OCI-LY1 (cell line): ENCODE results near the gene MCOLN1.

Source experiments
- H2AFZ ChIP-seq: fragments of 200-600 bp; sonication (generic), shearing (Covaris generic); 2 replicates; pipeline ENCODE4 v1.6.0; 2014; ENCODE audit warnings: antibody characterized with exemption, mild to moderate bottlenecking, low read length
- H3F3A ChIP-seq: fragments of 200-600 bp; sonication (generic), shearing (Covaris generic); 2 replicates; pipeline ENCODE4 v1.6.0; 2014; ENCODE audit warnings: mild to moderate bottlenecking, antibody characterized with exemption, low read length, moderate library complexity; ENCODE audit not compliant: insufficient read depth
- H3K27ac ChIP-seq: fragments of 200-600 bp; sonication (generic); 2 replicates; pipeline ENCODE4 v1.5.1; 2014; ENCODE audit warnings: low read length, mixed run types, mild to moderate bottlenecking, low read depth; ENCODE audit not compliant: poor library complexity, severe bottlenecking
- H3K27me3 ChIP-seq: fragments of 200-600 bp; sonication (generic); 2 replicates; pipeline ENCODE4 v1.6.0; 2014; ENCODE audit warnings: antibody characterized with exemption, mild to moderate bottlenecking, low read length, moderate library complexity; ENCODE audit not compliant: insufficient read depth
- H3K36me3 ChIP-seq: fragments of 200-600 bp; sonication (generic); 2 replicates; pipeline ENCODE4 v1.6.1; 2014; ENCODE audit warnings: mild to moderate bottlenecking, antibody characterized with exemption, low read length, moderate library complexity, mixed read lengths; ENCODE audit not compliant: insufficient read depth
- H3K4me1 ChIP-seq: fragments of 200-600 bp; sonication (generic); 2 replicates; pipeline ENCODE4 v1.5.1; 2014; ENCODE audit warnings: mild to moderate bottlenecking, low read length, moderate library complexity; ENCODE audit not compliant: insufficient read depth, severe bottlenecking
- H3K4me2 ChIP-seq: fragments of 200-600 bp; sonication (generic), shearing (Covaris generic); 2 replicates; pipeline ENCODE4 v1.6.1; 2014; ENCODE audit warnings: low read length
- H3K4me3 ChIP-seq: fragments of 200-600 bp; sonication (generic); 2 replicates; pipeline ENCODE4 v1.5.1; 2014; ENCODE audit warnings: low read length, low read depth, mild to moderate bottlenecking, mixed read lengths; ENCODE audit not compliant: poor library complexity, severe bottlenecking
- H3K79me2 ChIP-seq: fragments of 200-600 bp; shearing (Covaris generic); 2 replicates; pipeline ENCODE4 v1.6.1; 2016; ENCODE audit warnings: mixed run types, low read length, mixed read lengths; ENCODE audit not compliant: insufficient read depth
- H3K9ac ChIP-seq: fragments of 200-600 bp; sonication (generic), shearing (Covaris generic); 2 replicates; pipeline ENCODE4 v1.6.1; 2014; ENCODE audit warnings: mild to moderate bottlenecking, low read length, mixed read lengths
- H3K9me2 ChIP-seq: fragments of 200-600 bp; sonication (generic), shearing (Covaris generic); 2 replicates; pipeline ENCODE4 v1.6.1; 2014; ENCODE audit warnings: low read depth, mild to moderate bottlenecking, low read length, mixed read lengths
- H3K9me3 ChIP-seq: fragments of 200-600 bp; shearing (Covaris generic); 2 replicates; pipeline ENCODE4 v1.6.1; 2014; ENCODE audit warnings: low read length, mixed read lengths
- H4K20me1 ChIP-seq: fragments of 200-600 bp; sonication (generic), shearing (Covaris generic); 2 replicates; pipeline ENCODE4 v1.6.0; 2016; ENCODE audit warnings: mild to moderate bottlenecking, low read length; ENCODE audit not compliant: insufficient read depth
- EZH2 ChIP-seq: fragments of 200-600 bp; sonication (generic), shearing (Covaris generic); IDR thresholded peaks from 2 replicates; pipeline ENCODE4 v1.8.0; 2017; ENCODE audit warnings: borderline replicate concordance, mixed run types, mild to moderate bottlenecking, antibody characterized with exemption, low read length, moderate library complexity, mixed read lengths
- TF ChIP-seq, protein P1 (sequence below): fragments of 200-600 bp; sonication (generic), shearing (Covaris generic); IDR thresholded peaks from 2 replicates; pipeline ENCODE4 v1.5.1; 2017; ENCODE audit warnings: mild to moderate bottlenecking, antibody characterized with exemption, low read length, moderate library complexity, mixed read lengths

Gene MCOLN1

DNA sequence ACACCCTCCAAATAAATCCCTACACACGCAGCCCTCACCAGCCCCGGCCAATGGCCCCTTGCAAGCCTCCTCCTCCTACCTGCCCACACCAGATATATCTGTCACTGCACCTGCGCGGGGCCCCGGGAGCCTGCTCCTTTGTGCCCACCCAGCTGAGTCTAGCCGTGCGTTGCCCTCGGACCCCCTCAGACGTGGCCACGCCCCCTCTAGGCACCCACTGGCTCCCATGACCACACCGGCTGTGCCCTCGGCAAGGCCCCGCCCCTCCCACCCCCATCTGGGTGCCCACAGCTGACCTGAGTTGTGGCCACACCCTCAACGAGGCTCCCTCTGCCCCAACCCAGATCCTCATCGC is 6.8 kb downstream of the MCOLN1 start:
- no peaks in the 10 kb centered on the region for H3K9me2 ChIP-seq
- no peak overlapping the region for H3K9ac ChIP-seq
- no peaks in the 10 kb centered on the region for H4K20me1 ChIP-seq
- no peaks in the 10 kb centered on the region for H3K27me3 ChIP-seq
- H3K79me2 ChIP-seq = no peaks in the 10 kb centered on the region
- H3K4me2 ChIP-seq = no peak overlapping the region
- peaks cover 5% of the 10 kb centered on the region for H3K4me1 ChIP-seq
- no peak for TF ChIP-seq EZH2
- TF ChIP-seq, protein P1, sequence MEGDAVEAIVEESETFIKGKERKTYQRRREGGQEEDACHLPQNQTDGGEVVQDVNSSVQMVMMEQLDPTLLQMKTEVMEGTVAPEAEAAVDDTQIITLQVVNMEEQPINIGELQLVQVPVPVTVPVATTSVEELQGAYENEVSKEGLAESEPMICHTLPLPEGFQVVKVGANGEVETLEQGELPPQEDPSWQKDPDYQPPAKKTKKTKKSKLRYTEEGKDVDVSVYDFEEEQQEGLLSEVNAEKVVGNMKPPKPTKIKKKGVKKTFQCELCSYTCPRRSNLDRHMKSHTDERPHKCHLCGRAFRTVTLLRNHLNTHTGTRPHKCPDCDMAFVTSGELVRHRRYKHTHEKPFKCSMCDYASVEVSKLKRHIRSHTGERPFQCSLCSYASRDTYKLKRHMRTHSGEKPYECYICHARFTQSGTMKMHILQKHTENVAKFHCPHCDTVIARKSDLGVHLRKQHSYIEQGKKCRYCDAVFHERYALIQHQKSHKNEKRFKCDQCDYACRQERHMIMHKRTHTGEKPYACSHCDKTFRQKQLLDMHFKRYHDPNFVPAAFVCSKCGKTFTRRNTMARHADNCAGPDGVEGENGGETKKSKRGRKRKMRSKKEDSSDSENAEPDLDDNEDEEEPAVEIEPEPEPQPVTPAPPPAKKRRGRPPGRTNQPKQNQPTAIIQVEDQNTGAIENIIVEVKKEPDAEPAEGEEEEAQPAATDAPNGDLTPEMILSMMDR = no peak
- no peaks in the 10 kb centered on the region for H3F3A ChIP-seq
- no peak overlapping the region for H3K4me3 ChIP-seq
- no peaks in the 10 kb centered on the region; the same call in 1 of the 2 replicates for H3K36me3 ChIP-seq
- no peak overlapping the region for H3K27ac ChIP-seq
- H2AFZ ChIP-seq = no peak overlapping the region
- H3K9me3 ChIP-seq = no peaks in the 10 kb centered on the region

GRCh38 chr19:7529610-7530490 is 7.4 kb downstream of the MCOLN1 start:
- TF ChIP-seq EZH2 = no peak
- TF ChIP-seq, protein P1 = no peak
- H3F3A ChIP-seq = no peaks in the 10 kb centered on the region
- no peaks in the 10 kb centered on the region for H4K20me1 ChIP-seq
- H2AFZ ChIP-seq = no peak overlapping the region
- H3K9ac ChIP-seq = no peak overlapping the region
- H3K4me1 ChIP-seq = peaks cover 5% of the 10 kb centered on the region
- no peaks in the 10 kb centered on the region for H3K9me3 ChIP-seq
- H3K4me2 ChIP-seq = no peak overlapping the region
- H3K9me2 ChIP-seq = no peaks in the 10 kb centered on the region
- H3K36me3 ChIP-seq = no peaks in the 10 kb centered on the region; the same call in 1 of the 2 replicates
- H3K4me3 ChIP-seq = no peak overlapping the region
- no peak overlapping the region for H3K27ac ChIP-seq
- H3K27me3 ChIP-seq = no peaks in the 10 kb centered on the region
- H3K79me2 ChIP-seq = no peaks in the 10 kb centered on the region

- Histone ChIP-seq H3K27me3 (no peaks in the 10 kb centered on the region), H3K4me1 (peaks cover 13% of the 10 kb centered on the region), H2AFZ (no peak overlapping the region; the same call in 1 of the 2 replicates), H3F3A (no peaks in the 10 kb centered on the region), H3K9me3 (no peaks in the 10 kb centered on the region), H3K4me2 (peak overlapping the region; percentile 51), H3K36me3 (peaks cover 8% of the 10 kb centered on the region), H3K27ac (no peak overlapping the region), H4K20me1 (no peaks in the 10 kb centered on the region), H3K9ac (peak overlapping the region; percentile 36; the same call in 1 of the 2 replicates), H3K79me2 (no peaks in the 10 kb centered on the region), H3K9me2 (no peaks in the 10 kb centered on the region), H3K4me3 (peak overlapping the region; percentile 68)
- TF ChIP-seq, protein P1 = no peak
- no peak for TF ChIP-seq EZH2
Observed at GRCh38 chr19:7533281-7533885, 11.0 kb downstream of the MCOLN1 start.
